T47D (cell line): ENCODE results near the gene SULT2B1.
"Not testable (repeated sequence)": the region's sequence is repeated elsewhere in the genome, so short reads cannot be mapped to it uniquely, and the experiment has no call there.

Experiments
- DNase-seq, 2 experiments: peaks; one replicate each; pipeline versions ENCODE4 v3.0.0 to v3.0.0-alpha.2; 2011 to 2012; ENCODE audit warnings: low read depth in 1 of 2, low spot score in 1 of 2
- JUND ChIP-seq: IDR thresholded peaks from 2 replicates; pipeline ENCODE4 v1.6.1; 2012; ENCODE audit warnings: low read depth
- in situ Hi-C: cut with HindIII; loops from 2 replicates; pipeline ENCODE4 v1.10.0; 2016; ENCODE audit warnings: low sequenced_read_pairs, low pct_unique_long_range_greater_than_20kb

Gene SULT2B1

DNA sequence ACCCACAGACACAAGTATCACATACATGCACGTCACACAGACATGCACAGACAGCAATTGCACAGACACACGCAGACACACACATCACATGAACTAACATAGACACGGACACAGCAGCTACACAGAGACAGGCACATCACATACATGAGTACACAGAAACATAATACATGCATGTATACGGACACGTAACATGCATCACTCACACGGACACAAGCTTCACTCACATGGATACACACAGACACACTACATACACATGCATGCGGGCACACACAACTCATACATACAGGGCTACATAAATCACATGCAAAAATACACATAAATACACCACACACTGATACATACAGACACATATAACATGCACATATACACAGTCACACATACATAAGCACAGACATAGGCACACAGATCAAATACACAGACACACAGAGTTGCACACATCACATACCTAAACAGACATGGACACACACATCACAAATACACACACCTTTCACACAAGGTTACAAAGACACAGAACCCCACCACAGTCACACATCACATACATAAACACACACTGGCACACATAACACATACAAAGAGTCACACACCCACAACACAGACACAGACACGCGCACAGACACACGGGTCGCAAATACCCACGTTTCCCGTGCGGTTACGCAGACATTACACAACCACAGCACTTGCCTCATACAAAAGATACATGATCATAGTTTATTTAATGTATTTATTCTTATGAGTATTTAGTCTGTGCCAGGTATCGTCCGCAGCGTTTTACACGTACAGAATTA, 39.3 kb upstream of the SULT2B1 start:
- in situ Hi-C loops: no loop called here
- no peak for TF ChIP-seq JUND
- no peak for DNase-seq

DNA sequence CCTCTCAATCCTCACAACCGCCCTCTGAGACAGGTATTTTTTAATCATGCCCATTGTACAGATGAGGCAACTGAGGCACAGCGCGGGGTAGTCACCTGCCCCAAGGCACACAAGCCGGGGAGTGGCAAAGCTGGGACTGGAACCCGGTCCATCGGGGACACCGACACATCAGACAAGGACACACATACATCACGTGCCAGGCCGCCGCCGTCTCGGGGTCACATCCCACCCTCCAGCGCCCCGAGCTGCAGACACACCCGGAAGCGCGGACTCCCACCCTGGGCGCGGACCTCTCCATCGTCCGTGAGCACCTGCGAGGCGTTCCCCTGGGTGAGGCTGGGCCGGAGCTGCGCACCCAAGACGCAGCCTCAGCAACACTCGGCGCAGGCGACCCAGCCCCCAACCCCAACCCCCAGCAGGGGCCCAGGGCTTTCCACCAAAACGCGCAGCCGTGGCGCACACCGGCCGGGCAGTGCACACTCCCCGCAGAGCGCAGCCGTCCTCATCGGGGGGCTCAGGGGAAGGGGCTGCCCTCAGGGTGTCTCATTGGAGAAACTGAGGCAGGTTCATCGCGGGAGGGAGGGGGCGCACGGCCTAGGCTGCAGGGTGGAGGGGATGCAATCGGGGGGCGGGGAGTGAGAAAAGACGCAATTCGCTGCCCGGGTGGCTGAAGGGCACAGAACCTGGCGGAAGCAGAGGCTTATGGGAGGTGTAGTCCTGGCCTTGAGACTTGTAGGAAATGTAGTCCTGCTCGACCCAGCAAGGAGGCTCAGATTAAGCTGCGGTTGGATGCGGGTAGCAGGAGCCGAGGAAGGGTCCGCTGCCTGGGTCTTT, 38.5 kb upstream of the SULT2B1 start:
- no peak for TF ChIP-seq JUND
- peak; percentile 65 to 79 for DNase-seq
- in situ Hi-C loops: no loop called here

DNA sequence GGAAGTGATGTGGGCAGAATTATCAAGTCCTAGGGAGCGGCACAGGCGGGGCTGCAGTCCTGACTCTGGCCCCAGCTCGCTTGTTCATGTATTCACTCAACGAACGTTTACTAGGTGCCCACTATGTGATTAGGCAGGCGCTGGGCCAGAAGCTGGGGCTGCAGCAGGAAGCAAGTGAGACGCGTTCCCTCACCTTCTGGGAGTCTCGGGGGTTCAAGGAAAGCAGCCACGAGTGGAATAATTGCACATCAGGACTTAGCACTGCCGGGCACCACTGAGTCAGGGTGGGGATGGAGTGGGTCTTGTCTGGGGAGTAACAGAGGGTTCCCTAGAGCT, 37.9 kb upstream of the SULT2B1 start:
- TF ChIP-seq JUND: no peak
- in situ Hi-C loops: no loop called here

DNA sequence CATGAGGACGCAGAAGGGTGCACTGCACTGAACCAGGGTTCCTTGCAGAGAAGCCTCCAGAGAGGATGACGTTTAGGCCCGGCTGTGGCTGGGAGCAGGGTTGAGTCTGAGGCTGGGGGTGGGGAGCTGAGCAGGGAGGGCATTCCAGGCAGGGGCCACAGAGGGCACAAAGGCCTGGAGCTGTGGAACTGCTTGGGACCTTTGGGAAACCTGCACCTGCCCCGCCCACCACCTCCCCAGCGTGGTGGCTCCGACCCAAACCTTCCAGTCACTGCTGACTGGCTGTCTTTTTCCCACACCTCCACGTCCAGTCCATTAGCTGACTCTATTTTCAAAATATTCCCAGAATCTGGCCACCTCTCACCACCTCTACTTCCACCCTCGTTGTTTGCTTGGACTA, 35.4 kb upstream of the SULT2B1 start:
- no peak for DNase-seq
- in situ Hi-C loops: no loop called here
- no peak for TF ChIP-seq JUND

More for the DNA sequence above, 37.9 kb upstream of the SULT2B1 start:
- no peak for DNase-seq

DNA sequence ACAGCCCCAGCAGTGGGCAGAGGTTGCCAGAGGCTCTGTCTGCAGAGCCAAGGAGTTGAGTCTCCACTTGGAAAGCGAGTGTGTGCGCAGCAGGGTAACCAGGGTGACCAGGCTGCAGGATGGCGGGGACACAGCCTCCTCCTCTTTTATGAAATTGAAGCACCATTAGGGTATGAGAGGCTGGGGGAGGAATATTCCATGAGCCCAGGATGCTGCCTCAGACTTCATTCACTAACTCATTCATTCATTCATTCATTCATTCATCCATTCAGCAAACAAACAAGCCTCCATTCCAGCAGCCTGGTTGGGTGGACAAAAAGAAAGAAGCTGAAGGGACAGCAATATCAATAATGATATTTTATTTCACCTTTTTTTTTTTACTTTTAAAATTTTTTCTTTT, 33.8 kb upstream of the SULT2B1 start:
- in situ Hi-C loops: no loop called here
- DNase-seq: no peak
- TF ChIP-seq JUND: no peak

DNA sequence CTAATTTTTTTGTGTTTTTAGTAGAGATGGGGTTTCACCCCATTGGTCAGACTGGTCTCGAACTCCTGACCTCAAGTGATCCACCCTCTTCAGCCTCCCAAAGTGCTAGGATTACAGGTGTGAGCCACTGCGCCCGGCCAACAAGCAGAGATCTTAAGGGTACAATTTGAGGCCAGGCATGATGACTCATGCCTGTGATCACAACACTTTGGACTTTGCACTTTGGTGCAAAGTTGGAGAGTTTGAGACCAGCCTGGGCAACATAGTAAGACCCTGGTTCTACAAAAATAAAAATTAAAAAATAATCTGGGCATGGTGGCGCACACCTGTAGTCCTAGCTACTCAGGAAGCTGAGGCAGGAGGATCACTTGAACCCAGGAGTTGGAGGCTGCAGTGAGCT, 32.5 kb upstream of the SULT2B1 start:
- in situ Hi-C loops, DNase-seq: not testable (repeated sequence)

DNA sequence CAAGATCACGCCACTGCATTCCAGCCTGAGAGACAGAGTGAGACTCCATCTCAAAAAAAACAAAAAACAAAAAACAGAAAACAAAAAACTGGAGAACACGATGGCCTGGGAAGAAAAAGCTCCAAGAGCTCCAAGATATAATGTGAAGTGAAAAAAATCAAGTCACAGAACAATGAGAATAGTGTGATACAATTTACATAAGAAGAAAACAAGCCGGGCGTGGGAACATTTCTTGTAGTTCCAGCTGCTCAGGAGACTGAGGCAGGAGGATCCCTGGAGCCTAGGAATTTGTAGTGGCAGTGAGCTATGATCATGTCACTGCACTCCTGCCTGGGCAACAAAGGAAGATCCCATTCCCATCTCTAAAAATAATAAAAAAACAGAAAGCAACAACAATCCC, 31.8 kb upstream of the SULT2B1 start:
- in situ Hi-C loops: no loop called here
- no peak for DNase-seq
- no peak for TF ChIP-seq JUND

DNA sequence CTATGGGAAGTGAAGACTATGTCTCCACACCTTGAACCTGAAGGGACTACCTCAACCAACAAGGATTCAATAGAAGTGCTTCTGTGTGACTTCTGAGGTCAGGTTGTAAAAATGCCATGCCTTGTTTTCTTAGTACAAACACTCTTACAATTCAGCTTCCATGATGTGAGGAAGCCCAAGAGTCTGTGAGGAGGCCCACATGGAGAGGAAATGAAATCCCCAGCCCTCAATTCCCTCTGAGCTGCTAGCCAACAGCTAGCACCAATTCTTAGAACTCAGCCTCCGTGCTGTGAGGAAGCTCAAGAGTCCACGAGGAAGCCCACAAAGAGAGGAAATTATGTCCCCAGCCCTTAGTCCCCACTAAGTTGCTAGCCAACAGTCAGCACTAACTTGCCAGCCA, 27.8 kb upstream of the SULT2B1 start:
- TF ChIP-seq JUND: no peak
- DNase-seq: no peak
- in situ Hi-C loops: no loop called here

DNA sequence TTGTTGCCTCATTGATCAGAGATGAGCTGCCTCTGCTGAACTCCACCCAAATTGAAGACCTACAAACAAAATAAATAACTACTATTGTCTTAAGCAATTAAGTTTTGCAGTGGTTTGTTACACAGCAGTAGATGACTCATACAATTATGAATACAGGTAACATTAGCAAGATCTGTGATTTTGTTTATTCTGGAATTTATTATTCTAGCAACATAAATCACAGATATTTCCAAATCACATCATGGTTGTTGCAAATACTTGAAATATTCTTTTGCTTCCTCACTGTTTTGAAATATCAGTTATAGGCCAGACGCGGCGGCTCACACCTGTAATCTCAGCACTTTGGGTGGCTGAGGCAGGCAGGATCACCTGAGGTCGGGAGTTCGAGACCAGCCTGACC, 27.2 kb upstream of the SULT2B1 start:
- no peak for TF ChIP-seq JUND
- in situ Hi-C loops: no loop called here
- DNase-seq: no peak

DNA sequence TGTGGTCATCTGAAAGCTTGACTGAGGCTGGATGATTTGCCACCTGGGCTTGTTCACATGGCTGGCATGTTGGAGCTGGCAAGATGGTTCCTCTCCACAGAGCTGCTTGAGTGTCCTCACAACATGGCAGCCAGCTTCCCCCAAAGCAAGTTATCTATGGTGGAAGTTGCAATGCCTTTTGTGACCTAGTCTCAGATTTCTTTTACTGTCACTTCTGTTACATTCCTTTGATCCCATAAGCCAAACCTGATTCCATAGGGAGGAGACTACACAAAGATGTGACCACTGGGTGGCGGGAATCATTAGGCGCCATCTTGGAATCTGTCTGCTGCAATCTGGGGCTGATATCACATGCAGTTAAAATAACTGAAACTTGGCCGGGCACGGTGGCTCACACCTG, 22.8 kb upstream of the SULT2B1 start:
- DNase-seq: no peak
- TF ChIP-seq JUND: no peak
- in situ Hi-C loops: no loop called here

DNA sequence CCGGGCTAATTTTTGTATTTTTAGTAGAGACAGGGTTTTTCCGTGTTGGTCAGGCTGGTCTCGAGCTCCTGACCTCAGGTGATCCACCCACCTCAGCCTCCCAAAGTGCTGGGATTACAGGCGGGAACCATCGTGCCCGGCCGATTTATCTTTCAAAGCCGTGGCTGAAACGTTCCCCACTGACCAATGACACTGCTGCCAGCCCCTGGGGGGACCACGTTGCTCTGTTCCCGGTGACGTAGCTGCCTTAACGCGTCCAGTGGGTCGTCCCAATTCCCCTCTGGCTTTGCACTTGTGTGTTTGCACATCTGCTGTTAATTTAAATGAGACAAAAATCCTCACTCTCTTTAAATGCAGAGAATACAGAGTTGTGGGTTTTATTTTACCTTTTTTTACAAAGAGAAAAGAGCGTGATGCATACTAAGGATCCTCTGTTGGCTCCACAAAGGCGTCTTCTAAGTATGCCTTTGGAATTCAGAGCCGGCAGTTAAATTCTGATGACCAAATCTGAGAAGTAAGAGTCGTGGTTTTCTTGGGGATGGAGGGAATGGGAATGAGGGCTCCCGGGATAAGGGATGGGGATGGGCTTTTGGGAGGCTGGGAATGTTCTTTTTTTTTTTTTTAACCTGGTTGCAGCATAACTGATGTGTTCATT, 21.8 kb upstream of the SULT2B1 start:
- in situ Hi-C loops: no loop called here
- no peak for TF ChIP-seq JUND
- no peak for DNase-seq

DNA sequence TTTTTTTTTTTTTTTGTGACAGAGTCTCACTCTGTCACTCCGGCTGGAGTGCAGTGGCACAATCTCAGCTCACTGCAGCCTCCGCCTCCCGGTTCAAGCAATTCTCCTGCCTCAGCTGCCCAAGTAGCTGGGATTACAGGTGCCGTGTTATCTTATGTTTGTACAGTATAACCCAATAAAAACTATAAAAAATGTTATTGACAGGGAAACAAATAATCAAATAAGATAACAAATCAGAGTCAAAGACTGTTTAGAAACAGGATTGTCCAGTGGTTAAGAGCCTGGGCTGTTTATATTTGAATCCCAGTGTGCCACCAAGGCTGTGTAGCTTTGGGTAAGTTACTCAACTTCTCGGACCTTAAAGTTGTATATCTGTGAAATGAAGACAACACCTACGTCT, 21.2 kb upstream of the SULT2B1 start:
- no peak for DNase-seq
- in situ Hi-C loops: no loop called here

DNA sequence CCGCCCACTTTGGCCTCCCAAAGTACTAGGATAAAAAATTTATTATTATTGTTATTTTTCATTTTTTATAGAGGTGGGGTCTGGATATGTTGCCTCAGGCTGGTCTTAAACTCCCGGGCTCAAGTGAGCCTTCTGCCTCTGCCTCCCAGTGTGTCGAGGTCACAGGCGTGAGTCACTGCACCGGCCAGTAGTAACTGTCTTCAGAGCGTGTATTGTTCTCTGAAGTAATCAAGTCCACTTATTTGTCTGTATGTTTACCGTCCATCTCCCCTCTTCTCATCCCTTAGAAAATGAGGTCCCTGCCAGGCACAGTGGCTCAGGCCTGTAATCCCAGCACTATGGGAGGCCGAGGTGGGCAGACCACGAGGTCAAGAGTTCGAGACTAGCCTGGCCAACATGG, 18.2 kb upstream of the SULT2B1 start:
- no peak for DNase-seq
- no peak for TF ChIP-seq JUND
- in situ Hi-C loops: no loop called here

More for the DNA sequence above, 21.2 kb upstream of the SULT2B1 start:
- TF ChIP-seq JUND: no peak
